GM12874 (cell line): ENCODE results near the gene DEDD2.

Experiments used
- CTCF ChIP-seq: IDR thresholded peaks from 2 replicates; pipeline ENCODE4 v1.5.1; 2011; ENCODE audit warnings: low read depth, mild to moderate bottlenecking, control low read depth, low read length, moderate library complexity; ENCODE audit not compliant: insufficient read depth

DEDD2 gene

GRCh38 chr19:42212886-42213285 lies 4.6 kb downstream of the DEDD2 start:
- TF ChIP-seq CTCF, result no peak

- no peak for TF ChIP-seq CTCF
Measured at GRCh38 chr19:42208612-42209011, 8.9 kb downstream of the DEDD2 start.

GRCh38 chr19:42207767-42208271 lies 9.7 kb downstream of the DEDD2 start:
- no peak for TF ChIP-seq CTCF

- no peak for TF ChIP-seq CTCF
Measured at GRCh38 chr19:42206871-42207755, 10.4 kb downstream of the DEDD2 start.

- no peak for TF ChIP-seq CTCF
Measured at GRCh38 chr19:42204664-42205063, 12.8 kb downstream of the DEDD2 start.

GRCh38 chr19:42203700-42204099 lies 13.8 kb downstream of the DEDD2 start:
- no peak for TF ChIP-seq CTCF

GRCh38 chr19:42202290-42202880 lies 15.1 kb downstream of the DEDD2 start:
- no peak for TF ChIP-seq CTCF
